GM10266 (cell line): ENCODE data around the gene COPA.

Experiments used
- DNase-seq: peaks from one replicate; pipeline ENCODE4 v3.0.0; 2012; ENCODE audit errors: extremely low spot score
- TF ChIP-seq, protein P1 (sequence below): IDR thresholded peaks from 2 replicates; pipeline ENCODE4 v1.5.1; 2012; ENCODE audit warnings: mild to moderate bottlenecking, low read depth; ENCODE audit not compliant: control insufficient read depth, insufficient read depth; ENCODE audit errors: missing control alignments

Gene COPA

DNA sequence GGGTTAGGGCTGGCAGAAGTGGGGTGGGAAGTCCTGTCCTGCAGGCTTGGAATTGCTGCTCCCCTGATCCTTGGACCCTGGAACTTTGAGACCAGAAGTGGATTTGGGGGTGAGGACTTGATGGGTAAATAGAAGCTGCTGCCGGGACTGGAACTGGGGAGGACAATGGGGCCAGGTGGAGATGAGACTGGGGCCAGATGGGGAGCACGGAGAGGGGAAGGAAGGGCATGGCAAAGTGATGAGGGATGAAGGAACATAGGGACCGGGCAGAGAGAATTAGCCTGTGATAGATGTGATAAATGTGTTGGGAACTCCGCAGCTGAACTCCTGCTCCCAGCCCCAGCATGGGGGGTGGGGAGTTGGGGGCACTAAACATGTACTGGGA is 24.5 kb upstream of the COPA start:
- TF ChIP-seq, protein P1, sequence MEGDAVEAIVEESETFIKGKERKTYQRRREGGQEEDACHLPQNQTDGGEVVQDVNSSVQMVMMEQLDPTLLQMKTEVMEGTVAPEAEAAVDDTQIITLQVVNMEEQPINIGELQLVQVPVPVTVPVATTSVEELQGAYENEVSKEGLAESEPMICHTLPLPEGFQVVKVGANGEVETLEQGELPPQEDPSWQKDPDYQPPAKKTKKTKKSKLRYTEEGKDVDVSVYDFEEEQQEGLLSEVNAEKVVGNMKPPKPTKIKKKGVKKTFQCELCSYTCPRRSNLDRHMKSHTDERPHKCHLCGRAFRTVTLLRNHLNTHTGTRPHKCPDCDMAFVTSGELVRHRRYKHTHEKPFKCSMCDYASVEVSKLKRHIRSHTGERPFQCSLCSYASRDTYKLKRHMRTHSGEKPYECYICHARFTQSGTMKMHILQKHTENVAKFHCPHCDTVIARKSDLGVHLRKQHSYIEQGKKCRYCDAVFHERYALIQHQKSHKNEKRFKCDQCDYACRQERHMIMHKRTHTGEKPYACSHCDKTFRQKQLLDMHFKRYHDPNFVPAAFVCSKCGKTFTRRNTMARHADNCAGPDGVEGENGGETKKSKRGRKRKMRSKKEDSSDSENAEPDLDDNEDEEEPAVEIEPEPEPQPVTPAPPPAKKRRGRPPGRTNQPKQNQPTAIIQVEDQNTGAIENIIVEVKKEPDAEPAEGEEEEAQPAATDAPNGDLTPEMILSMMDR: no peak
- no peak for DNase-seq

DNA sequence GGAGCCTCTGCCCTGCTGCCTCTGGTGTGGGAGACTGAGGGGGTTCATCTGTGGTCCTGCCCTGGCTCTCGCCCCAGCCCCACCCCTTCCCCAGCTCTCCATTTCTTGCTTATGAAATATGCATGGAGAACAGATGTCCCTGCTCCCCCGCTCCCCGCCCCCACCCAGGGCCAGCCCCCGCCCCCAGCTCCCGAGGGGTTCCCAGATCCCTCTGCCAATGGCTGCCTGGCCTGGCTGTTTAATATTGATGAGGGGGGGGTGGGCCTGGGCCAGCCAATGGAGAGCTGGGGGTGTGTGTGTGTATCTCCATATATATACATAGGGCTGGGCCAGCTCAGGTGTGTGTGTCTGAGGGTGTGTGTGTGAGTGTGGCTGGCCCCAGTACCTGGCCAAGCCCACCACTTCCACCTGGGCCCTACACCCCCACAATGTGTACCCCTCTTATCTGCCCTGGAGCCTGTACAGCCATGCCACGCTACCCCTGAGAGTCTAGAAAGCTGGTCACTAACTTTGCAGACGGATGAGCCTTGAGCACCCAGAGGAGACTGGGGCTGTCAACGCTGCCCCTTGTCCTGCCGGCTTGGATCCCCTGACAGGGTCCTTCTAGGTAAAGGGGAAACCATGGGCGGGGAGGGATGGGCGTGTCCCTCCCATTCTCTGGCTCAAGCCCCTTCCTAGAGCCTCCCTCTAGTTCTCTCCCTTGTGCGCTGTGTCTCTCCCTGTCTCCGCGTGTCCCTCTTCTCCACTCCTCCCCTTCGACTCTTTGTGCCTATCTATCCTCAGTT is 23.9 kb upstream of the COPA start, which contains the start of gene NHLH1:
NHLH1 (plus strand) TSS at position 341 of the 785 bp plus-strand sequence. CDS start 3,661 bp downstream, outside the sequence.
- TF ChIP-seq, protein P1: no peak
- no peak for DNase-seq

DNA sequence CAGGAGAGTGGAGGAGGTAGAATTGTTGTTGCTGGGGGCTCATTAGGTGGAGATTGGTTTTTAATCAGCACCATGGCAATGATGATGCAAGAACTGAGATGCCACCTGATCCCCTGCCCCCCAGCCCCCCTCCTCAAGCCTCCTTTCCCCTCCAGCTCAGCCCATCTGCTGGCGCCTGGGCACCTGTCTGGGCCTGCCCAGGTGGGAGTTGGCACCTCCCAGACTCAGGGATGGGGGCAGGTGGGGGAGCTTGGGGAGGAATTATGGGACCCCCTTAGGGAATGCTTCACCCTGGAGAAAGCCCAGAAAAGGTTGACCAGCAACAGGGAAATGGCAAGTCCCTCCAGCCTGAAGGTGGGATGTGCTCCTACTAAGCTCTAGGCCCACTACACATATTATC is 22.3 kb upstream of the COPA start:
- TF ChIP-seq, protein P1: no peak
- DNase-seq: no peak

DNA sequence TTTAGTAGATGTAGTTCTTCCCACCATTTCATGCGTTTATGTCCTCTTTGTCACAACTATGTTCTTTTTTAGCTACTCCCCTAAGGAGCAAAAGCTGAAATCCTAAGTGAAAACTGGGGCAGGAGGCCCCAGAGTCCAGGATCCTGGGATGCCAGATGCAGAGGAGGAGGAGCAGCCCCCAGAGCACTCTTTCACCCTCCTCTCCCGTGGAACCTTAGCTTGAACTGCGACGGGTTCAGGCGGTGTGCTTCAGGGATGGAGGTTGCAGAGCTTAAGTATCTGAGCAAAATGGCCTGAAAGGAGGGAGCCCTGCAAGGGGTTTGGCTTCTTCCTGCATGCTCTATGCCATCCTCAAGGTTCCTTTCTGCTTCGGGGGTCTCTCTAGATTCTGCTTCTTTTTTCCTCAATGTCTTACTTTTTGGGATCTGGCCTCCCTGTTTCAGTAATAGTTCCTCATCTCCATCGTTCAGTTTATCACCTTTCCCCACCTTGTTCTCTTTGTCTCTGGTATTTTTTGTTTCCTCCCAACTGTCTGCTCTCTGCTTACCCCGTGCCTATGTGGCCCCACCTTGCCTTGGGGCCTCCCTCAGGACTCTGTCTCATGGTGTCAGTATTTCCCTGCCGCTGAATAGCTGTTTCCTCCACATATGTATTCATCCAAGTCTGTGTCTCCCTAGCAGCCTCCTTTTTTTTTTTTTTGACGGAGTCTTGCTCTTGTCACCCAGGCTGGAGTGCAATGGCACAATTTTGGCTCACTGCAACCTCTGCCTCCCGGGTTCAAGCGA is 21.1 kb upstream of the COPA start:
- TF ChIP-seq, protein P1: no peak
- DNase-seq: no peak

DNA sequence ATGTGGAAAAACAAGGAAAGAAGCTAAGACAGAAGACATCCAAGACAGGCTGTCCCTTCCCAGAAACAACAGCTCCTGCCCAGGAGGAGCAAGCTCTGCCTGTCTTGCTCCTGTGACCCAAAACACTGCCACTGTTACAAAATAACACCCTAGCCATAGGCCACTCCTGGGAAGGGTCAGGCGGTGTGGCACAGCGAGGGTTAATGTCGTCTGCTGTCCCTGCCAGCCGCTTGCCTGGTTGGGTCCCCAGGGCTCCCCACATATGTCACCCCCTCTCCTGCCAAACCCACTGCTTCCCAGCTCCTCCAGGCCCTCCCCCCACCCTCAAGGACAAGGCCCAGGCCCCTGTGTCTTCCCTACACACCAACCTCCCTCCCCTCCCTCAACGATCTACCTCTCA is 20.0 kb upstream of the COPA start:
- no peak for DNase-seq
- TF ChIP-seq, protein P1: no peak

DNA sequence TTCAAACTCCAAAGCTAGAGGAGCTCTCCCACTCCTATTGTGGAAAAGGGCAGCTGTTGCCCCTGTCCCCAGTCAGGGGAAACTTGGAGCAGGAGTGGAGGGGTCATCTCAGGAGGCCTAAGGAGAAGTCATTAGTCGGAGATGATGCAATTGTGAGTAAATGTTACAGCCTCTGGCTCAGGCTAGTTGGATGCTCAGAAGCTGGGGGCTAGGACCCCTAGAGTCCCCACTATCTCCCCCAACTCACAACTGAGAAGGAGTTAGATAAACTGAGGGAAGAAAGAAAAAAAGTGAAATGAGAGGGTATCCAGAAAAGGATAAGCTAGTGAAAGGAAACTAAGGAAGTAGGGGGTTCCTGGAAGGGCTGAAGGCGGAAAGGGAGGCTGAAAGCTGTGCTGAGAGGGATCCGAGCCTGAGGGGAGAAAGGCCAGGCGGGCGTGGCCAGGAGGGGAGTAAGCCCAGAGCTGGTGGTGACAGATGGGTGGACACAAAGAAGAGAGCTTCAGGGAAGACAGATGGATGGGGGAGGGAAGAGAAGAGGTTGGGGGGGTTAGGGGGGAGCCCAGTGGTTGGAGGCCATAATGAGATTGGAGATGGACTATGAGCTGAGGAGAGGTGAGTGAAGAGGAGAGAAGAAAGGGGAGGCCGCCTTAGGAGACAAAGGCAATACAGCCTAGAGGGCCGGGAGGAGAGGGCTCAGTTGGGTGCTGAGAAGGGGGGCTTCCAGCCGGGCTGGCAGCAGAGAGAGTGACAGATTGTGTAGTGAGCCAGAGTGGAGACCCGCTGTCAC is 19.3 kb upstream of the COPA start:
- DNase-seq: no peak
- TF ChIP-seq, protein P1: no peak

DNA sequence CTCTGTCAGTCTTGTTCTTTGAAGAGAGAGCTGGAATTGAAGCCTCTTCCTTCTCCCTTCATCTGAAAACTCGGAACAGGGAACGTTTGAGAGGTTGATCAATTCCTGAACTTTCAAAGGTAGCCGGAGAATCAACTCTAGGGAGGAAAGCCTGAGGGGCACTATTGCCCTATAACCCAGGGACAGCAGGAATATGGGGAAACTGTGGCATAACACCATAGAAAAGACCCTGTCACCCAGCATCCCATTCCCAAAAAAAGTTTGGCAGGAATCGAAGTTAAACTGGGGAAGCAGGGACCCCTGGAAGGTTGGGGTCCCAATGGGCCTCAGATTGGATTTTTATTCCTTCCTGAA is 18.7 kb upstream of the COPA start:
- TF ChIP-seq, protein P1: no peak
- DNase-seq: no peak
